Measurements from ENCODE around the gene CD81. TPM values are rescaled to one million over a fixed set of nuclear protein-coding genes. Genes with fewer than 3 reads are reported as not detected.

The CD81 gene
- total RNA-seq, 1 experiment from 2014 or later = 296 TPM

DNA sequence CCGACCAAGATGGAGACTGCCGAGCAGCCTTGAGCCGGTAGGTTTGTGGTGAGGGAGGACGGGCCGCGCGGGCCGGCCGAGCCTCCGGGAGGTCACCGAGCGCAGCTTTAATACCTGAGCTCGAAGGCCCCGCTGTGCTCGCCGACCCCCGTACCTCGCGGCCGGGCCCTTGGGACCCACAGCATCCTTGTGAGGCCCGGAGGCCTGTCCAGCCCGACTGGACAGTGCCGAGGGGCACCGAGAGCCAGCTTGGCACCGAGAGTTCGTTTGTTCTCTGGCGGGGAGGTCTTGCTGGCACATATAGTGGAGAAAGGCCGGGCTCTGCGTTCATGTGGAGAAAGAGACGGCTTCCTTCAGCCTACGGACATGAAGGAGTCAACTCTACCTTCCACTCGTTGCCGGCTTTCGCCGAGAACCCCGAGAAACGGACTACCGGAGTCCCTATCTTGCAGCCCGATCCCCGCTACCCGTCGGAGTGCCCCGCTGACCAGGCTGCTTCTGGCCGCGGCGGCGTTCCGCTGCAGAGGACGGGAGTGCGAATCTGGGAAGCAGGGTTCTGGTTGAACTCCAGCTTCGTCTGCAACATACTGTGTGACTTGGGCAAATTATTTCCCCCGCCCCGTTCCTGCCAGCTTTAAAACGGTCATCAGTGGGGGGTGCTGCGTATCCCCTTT lies 23.8 kb downstream of the CD81 start:
- Histone ChIP-seq H3K79me2 (ENCODE audit: insufficient read depth, low read length) (peaks cover 20% of the 10 kb centered on the region), H3K9ac (ENCODE audit: low read length) (peak overlapping the region; percentile 96), H3K9me2 (ENCODE audit: insufficient read depth) (no peaks in the 10 kb centered on the region), H4K20me1 (ENCODE audit: insufficient read depth) (no peaks in the 10 kb centered on the region), H3K4me1 (ENCODE audit: control insufficient read depth in 1 of 2, insufficient read depth in 2 of 2, low read length in 2 of 2) (peaks cover 16 to 27% of the 10 kb centered on the region in 2 experiments), H3K4me2 (ENCODE audit: low read length) (peak overlapping the region; percentile 97), H3K9me3 (ENCODE audit: control insufficient read depth in 1 of 2, insufficient read depth in 1 of 2, low read depth in 1 of 2, low read length in 2 of 2) (no peaks in the 10 kb centered on the region), H3K27me3 (ENCODE audit: insufficient read depth, low read length) (no peaks in the 10 kb centered on the region), H3K27ac (ENCODE audit: low read depth, low read length) (peak overlapping the region; percentile 73), H3K36me3 (ENCODE audit: control insufficient read depth in 1 of 2, insufficient read depth in 2 of 2, low read length in 2 of 2) (peaks cover 12 to 17% of the 10 kb centered on the region in 2 experiments; a peak in 3 of 4 replicates), H3K4me3 (replicated peaks in 1 of 2; ENCODE audit: low read depth in 1 of 2, low read length in 2 of 2) (peak overlapping the region; percentile 100), H2AFZ (ENCODE audit: low read depth, low read length, poor library complexity, severe bottlenecking) (no peak overlapping the region)
- DNase-seq (ENCODE audit: low read depth, low spot score) (no peak), ATAC-seq (peak; percentile 1)
- POLR2A ChIA-PET = interaction anchor here (0.9 to 2.2 kb wide), 5 partner anchors 13 to 25 kb away, joined by 3 to 7 read pairs (median 4); partner anchors contain the start of gene CD81
- CTCF ChIA-PET = interaction anchor here (0.6 to 5.0 kb wide), 10 partner anchors 13 to 491 kb away, joined by 3 to 42 read pairs (median 4); partner anchors contain the start of gene CD81
- RAD21 ChIA-PET (ENCODE audit: low non-redundant PET in 1 of 2, low total read pairs in 2 of 2, uncharacterized antibody in 2 of 2, unreplicated experiment in 2 of 2) = interaction anchor here (0.6 to 2.0 kb wide), 6 partner anchors 19 to 245 kb away, joined by 3 to 9 read pairs (median 5); no protein-coding TSS in a partner anchor
- BruUV-seq (replicated peaks) = TSS peak; percentile 68
- TF ChIP-seq RAD21 (IDR thresholded peaks at IDR 0.05; ENCODE audit: low read depth) = no peak
- peak; percentile 97 for TF ChIP-seq ZFX (IDR thresholded peaks at IDR 0.05)
- intact Hi-C loops (cut with micrococcal nuclease) = loop anchor here (1.0 to 5.0 kb wide), 5 partner anchors 18 to 532 kb away; no protein-coding TSS in a partner anchor

DNA sequence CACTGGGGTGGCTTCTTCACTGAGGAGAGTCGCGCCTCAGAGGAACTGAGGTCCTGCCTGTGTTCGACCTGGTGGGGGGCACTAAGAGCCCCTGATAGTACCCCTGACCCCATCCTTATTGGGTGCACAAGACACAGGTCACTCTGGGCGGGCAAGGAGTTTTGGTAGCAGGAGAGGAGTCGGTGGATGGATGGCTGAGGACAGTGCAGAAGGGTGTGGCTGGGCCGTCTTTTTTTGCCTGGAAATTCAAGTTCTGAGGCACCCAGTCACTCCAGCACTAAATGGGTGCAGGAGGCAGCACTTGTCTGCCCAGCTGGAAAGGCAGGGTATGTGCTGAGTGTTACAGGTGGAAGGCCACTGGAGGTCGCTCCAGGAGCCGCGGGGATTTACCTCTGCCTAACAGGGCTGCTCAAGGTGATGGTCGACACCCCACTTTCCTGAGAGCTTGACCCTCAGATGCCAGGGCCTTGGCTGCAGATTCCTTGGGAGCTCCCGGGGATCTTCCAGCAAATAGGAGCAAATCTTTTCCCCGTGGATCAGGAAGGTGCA lies 24.4 kb downstream of the CD81 start:
- ChIA-PET RAD21 (ENCODE audit: low non-redundant PET in 1 of 2, low total read pairs in 2 of 2, uncharacterized antibody in 2 of 2, unreplicated experiment in 2 of 2) (interaction anchor here in 1 of 2 experiments (0.9 to 2.0 kb wide), 2 partner anchors 18 to 97 kb away, joined by 4 to 7 read pairs; no protein-coding TSS in a partner anchor), CTCF (interaction anchor here (1.2 to 5.0 kb wide), 2 partner anchors 12 to 19 kb away, joined by 3 to 42 read pairs; no protein-coding TSS in a partner anchor), POLR2A (interaction anchor here (2.2 kb wide), 1 partner anchor 24 kb away, joined by 7 read pairs; the partner anchor contains the start of gene CD81)
- DNase-seq (ENCODE audit: low read depth, low spot score) (no peak), ATAC-seq (no peak)
- Histone ChIP-seq H3K4me3 (replicated peaks in 1 of 2; ENCODE audit: low read depth in 1 of 2, low read length in 2 of 2) (peak overlapping the region; percentile 100), H3K36me3 (ENCODE audit: control insufficient read depth in 1 of 2, insufficient read depth in 2 of 2, low read length in 2 of 2) (peaks cover 11 to 15% of the 10 kb centered on the region in 2 experiments; a peak in 3 of 4 replicates), H2AFZ (ENCODE audit: low read depth, low read length, poor library complexity, severe bottlenecking) (no peak overlapping the region), H3K27ac (ENCODE audit: low read depth, low read length) (peak overlapping the region; percentile 73), H4K20me1 (ENCODE audit: insufficient read depth) (no peaks in the 10 kb centered on the region), H3K4me1 (ENCODE audit: control insufficient read depth in 1 of 2, insufficient read depth in 2 of 2, low read length in 2 of 2) (peaks cover 16 to 27% of the 10 kb centered on the region in 2 experiments), H3K79me2 (ENCODE audit: insufficient read depth, low read length) (peaks cover 20% of the 10 kb centered on the region), H3K27me3 (ENCODE audit: insufficient read depth, low read length) (no peaks in the 10 kb centered on the region), H3K9me2 (ENCODE audit: insufficient read depth) (no peaks in the 10 kb centered on the region), H3K4me2 (ENCODE audit: low read length) (peak overlapping the region; percentile 97), H3K9ac (ENCODE audit: low read length) (peak overlapping the region; percentile 96), H3K9me3 (ENCODE audit: control insufficient read depth in 1 of 2, insufficient read depth in 1 of 2, low read depth in 1 of 2, low read length in 2 of 2) (no peaks in the 10 kb centered on the region)
- BruUV-seq (replicated peaks) = no TSS peak
- intact Hi-C loops (cut with micrococcal nuclease) = loop anchor here (5.0 kb wide), 3 partner anchors 94 to 219 kb away; no protein-coding TSS in a partner anchor
- TF ChIP-seq, protein P1, sequence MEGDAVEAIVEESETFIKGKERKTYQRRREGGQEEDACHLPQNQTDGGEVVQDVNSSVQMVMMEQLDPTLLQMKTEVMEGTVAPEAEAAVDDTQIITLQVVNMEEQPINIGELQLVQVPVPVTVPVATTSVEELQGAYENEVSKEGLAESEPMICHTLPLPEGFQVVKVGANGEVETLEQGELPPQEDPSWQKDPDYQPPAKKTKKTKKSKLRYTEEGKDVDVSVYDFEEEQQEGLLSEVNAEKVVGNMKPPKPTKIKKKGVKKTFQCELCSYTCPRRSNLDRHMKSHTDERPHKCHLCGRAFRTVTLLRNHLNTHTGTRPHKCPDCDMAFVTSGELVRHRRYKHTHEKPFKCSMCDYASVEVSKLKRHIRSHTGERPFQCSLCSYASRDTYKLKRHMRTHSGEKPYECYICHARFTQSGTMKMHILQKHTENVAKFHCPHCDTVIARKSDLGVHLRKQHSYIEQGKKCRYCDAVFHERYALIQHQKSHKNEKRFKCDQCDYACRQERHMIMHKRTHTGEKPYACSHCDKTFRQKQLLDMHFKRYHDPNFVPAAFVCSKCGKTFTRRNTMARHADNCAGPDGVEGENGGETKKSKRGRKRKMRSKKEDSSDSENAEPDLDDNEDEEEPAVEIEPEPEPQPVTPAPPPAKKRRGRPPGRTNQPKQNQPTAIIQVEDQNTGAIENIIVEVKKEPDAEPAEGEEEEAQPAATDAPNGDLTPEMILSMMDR (IDR thresholded peaks at IDR 0.05 in 2 of 3, conservative IDR thresholded peaks at IDR 0.05 in 1 of 3; ENCODE audit: borderline replicate concordance in 1 of 3, insufficient read depth in 1 of 3, low read depth in 2 of 3, low read length in 2 of 3) = peak in 2 of 3 experiments; percentile 49 to 52; a peak in 4 of 6 replicates
- TF ChIP-seq, protein P2, sequence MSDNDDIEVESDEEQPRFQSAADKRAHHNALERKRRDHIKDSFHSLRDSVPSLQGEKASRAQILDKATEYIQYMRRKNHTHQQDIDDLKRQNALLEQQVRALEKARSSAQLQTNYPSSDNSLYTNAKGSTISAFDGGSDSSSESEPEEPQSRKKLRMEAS (IDR thresholded peaks at IDR 0.05) = no peak

All from HCT116 (cell line).